ENCODE measurements around the gene RNF130. TPM values are rescaled to one million over a fixed set of nuclear protein-coding genes. Genes with fewer than 3 reads are reported as not detected.

Gene RNF130
- total and polyA plus RNA-seq, 2 of the 13 experiments (the other 11 are each of a cell fraction or from before 2014, with no cell fraction given) = 28.2 to 28.3 TPM

- Histone ChIP-seq H4K20me1 (ENCODE audit: insufficient read depth, low read length) (no peaks in the 10 kb centered on the region), H3K79me2 (ENCODE audit: insufficient read depth, low read length) (no peaks in the 10 kb centered on the region), H3K27ac (ENCODE audit: extremely low read length, insufficient read depth, low read length) (no peak overlapping the region), H3K9ac (ENCODE audit: insufficient read depth, low read depth, low read length) (no peak overlapping the region), H3K4me2 (ENCODE audit: low read depth, low read length) (no peak overlapping the region), H3K27me3 (ENCODE audit: control insufficient read depth in 1 of 2, insufficient read depth in 2 of 2, low read length in 2 of 2) (peaks cover 2 to 35% of the 10 kb centered on the region in 2 experiments; a peak in 3 of 5 replicates), H3K9me3 (ENCODE audit: low read length) (peaks cover 8% of the 10 kb centered on the region), H3K4me1 (ENCODE audit: insufficient read depth, low read length) (no peaks in the 10 kb centered on the region), H3K4me3 (replicated peaks in 1 of 3; ENCODE audit: insufficient read depth in 1 of 3, low read depth in 2 of 3, low read length in 3 of 3) (no peak overlapping the region), H3K36me3 (replicated peaks in 1 of 2; ENCODE audit: control insufficient read depth in 1 of 2, insufficient read depth in 2 of 2, low read length in 2 of 2) (no peaks in the 10 kb centered on the region), H2AFZ (ENCODE audit: low read length) (no peak overlapping the region)
- 26% methylated on average over 3 of the region's 3 CpGs for whole genome bisulfite sequencing (ENCODE audit: low lambda C conversion rate)
- DNase-seq (ENCODE audit: low spot score) (no peak), ATAC-seq (no peak), FAIRE-seq (no peak)
- ChIA-PET CTCF (ENCODE audit: low intra/inter-chr PET ratio, low total read pairs) (no interaction called here), POLR2A (no interaction called here)
- no peak for TF ChIP-seq ARID5B (CRISPR knock-in tag; IDR thresholded peaks at IDR 0.05)
- no peak for TF ChIP-seq PRDM10 (CRISPR knock-in tag; IDR thresholded peaks at IDR 0.05; ENCODE audit: low read depth)
- no peak for TF ChIP-seq ZNF615 (CRISPR knock-in tag; IDR thresholded peaks at IDR 0.05; ENCODE audit: borderline replicate concordance)
- no peak for TF ChIP-seq MNT (IDR thresholded peaks at IDR 0.05)
- TF ChIP-seq ZNF549 (CRISPR knock-in tag; IDR thresholded peaks at IDR 0.05) = no peak
- no peak for TF ChIP-seq ZFP36L2 (CRISPR knock-in tag; IDR thresholded peaks at IDR 0.05)
- TF ChIP-seq SKI (IDR thresholded peaks at IDR 0.05; ENCODE audit: partially characterized antibody) = no peak
- TF ChIP-seq SMARCE1 (IDR thresholded peaks at IDR 0.05; ENCODE audit: borderline replicate concordance) = no peak
- no peak for TF ChIP-seq XBP1 (CRISPR knock-in tag; IDR thresholded peaks at IDR 0.05)
- TF ChIP-seq ZNF260 (CRISPR knock-in tag; IDR thresholded peaks at IDR 0.05; ENCODE audit: borderline replicate concordance, low read depth) = no peak
- no peak for TF ChIP-seq SCMH1 (CRISPR knock-in tag; IDR thresholded peaks at IDR 0.05; ENCODE audit: borderline replicate concordance)
- no peak for TF ChIP-seq ELK4 (CRISPR knock-in tag; IDR thresholded peaks at IDR 0.05; ENCODE audit: borderline replicate concordance)
- no peak for TF ChIP-seq ONECUT2 (CRISPR knock-in tag; IDR thresholded peaks at IDR 0.05)
- no peak for TF ChIP-seq MTF2 (CRISPR knock-in tag; IDR thresholded peaks at IDR 0.05; ENCODE audit: borderline replicate concordance)
- BruUV-seq (replicated peaks) = no TSS peak
- intact Hi-C loops (cut with micrococcal nuclease; ENCODE audit: unreplicated experiment) = no loop called here
- in situ Hi-C loops (cut with HindIII; ENCODE audit: extremely low pct_ligation_motif_present, low pct_unique_long_range_greater_than_20kb) = no loop called here
Observed at GRCh38 chr5:180104168-180104530, 32.6 kb upstream of the RNF130 start.
